ENCODE data around the gene CCNK.

DNA sequence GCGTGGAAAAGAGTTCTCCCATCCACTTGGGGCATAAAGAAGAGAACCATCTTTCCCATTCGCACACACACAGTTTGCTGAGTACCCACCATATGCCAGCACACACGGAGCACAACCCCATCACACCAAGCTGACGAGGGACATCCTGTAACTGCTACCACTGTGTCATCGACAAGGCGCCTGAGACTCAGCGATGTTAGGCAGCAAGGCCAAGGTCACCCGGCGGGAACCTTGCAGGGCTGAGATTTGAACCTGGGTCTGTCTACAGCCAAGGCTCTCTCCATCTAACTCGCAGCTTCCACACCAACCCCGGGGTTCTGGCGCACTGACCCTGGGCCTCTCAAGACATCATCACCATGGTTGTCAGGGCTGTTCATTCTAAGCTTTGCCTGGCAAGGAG, 62.8 kb downstream of the CCNK start:
- TF ChIP-seq, protein P1, sequence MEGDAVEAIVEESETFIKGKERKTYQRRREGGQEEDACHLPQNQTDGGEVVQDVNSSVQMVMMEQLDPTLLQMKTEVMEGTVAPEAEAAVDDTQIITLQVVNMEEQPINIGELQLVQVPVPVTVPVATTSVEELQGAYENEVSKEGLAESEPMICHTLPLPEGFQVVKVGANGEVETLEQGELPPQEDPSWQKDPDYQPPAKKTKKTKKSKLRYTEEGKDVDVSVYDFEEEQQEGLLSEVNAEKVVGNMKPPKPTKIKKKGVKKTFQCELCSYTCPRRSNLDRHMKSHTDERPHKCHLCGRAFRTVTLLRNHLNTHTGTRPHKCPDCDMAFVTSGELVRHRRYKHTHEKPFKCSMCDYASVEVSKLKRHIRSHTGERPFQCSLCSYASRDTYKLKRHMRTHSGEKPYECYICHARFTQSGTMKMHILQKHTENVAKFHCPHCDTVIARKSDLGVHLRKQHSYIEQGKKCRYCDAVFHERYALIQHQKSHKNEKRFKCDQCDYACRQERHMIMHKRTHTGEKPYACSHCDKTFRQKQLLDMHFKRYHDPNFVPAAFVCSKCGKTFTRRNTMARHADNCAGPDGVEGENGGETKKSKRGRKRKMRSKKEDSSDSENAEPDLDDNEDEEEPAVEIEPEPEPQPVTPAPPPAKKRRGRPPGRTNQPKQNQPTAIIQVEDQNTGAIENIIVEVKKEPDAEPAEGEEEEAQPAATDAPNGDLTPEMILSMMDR (IDR thresholded peaks at IDR 0.05 in 8 of 11, conservative IDR thresholded peaks at IDR 0.05 in 3 of 11) = no peak
- no peak for TF ChIP-seq POLR2A (IDR thresholded peaks at IDR 0.05)
- no peak for TF ChIP-seq POLR2AphosphoS5 (IDR thresholded peaks at IDR 0.05)

Data from spleen (tissue), 7 donors.